GM13976 (cell line): Measurements from ENCODE around the gene SDSL.

Experiments used
- DNase-seq: peaks from one replicate; pipeline ENCODE4 v3.0.0; 2012; ENCODE audit warnings: low spot score
- CTCF ChIP-seq: IDR thresholded peaks from 2 replicates; pipeline ENCODE4 v1.5.1; 2012; ENCODE audit warnings: borderline replicate concordance, mild to moderate bottlenecking; ENCODE audit not compliant: insufficient read depth; ENCODE audit errors: extremely low read depth, missing control alignments, control extremely low read depth
- in situ Hi-C: fragments of 300-500 bp; cut with MboI; formaldehyde crosslinking; loops from one replicate; pipeline ENCODE4 v1.12.0; 2022; ENCODE audit warnings: low sequenced_read_pairs, mixed read lengths, inconsistent platforms; ENCODE audit not compliant: unreplicated experiment

The SDSL gene

DNA sequence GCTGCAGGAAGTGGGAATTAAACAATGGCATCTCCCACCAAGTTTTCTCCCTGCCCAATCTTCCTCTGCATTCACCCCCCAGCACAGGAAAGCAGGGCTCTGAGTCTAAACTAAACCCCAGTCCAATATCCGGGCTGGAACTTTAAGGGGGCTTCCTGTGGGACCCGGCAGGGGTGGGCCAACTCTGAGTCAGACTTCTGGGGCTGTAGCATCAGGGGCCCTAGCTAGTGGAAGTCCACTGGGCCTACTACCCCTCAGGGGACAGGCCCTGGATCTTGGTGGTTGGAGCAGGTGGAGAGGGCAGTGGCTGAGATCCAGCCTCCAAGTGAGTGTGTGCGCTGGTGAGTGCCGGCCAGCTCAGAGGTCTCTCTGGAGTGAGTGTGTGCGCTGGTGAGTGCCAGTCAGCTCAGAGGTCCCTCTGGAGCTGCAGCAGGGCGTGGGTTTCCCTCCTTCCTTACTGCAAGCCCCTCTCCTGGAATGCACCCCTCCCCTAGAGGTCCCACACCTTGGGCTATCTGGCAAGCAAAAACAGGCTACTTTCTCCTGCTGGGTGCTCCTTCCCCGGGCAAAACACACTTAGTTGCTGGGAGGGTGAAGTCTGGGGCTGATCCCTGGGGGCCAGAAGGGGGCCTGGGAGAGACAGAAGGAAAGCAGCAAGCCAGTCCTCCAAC, 55.1 kb downstream of the SDSL start:
- in situ Hi-C loops, result no loop called here
- no peak for DNase-seq
- no peak for TF ChIP-seq CTCF

- no peak for TF ChIP-seq CTCF
- DNase-seq, result no peak
- in situ Hi-C loops, result no loop called here
Measured at GRCh38 chr12:113477842-113478215, 55.6 kb downstream of the SDSL start.

DNA sequence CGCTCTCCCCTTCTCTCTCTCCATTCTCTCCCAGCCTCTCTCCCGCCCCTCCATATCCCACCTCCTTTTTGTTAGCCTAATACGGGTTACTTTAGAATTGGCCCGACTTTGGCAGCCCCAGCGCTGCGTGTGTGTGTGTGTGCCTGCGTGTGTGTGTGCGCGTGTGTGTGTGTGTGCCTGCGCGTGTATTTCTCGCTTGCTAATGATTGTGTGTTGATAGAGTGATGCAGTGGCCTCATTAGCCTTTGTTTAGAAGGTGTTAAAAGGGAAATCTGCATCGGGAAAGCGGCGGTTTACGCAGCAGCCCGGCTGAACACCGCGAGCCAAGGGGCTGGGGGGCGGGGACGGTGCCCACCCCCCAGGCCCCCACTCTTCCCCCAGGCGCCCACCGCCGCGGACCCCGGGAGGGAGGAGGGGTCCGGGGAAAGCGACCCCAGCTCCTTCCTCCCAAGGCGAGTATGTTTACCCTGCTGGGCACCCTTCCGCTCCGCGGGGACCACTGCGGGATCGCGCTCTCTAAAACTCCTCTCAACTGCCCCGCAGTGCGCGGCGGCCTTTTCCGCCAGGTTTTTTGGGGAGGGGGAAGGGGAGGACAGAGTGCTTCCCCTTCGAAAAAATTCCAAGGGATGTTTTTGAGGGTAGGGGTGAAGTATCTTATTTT, 56.3 kb downstream of the SDSL start:
- in situ Hi-C loops, result no loop called here
- DNase-seq, result no peak
- TF ChIP-seq CTCF, result no peak

- no peak for DNase-seq
- no peak for TF ChIP-seq CTCF
- in situ Hi-C loops, result no loop called here
Measured at GRCh38 chr12:113479216-113479589, 57.0 kb downstream of the SDSL start.

GRCh38 chr12:113479590-113480335, 57.6 kb downstream of the SDSL start:
- DNase-seq, result peak; percentile 69
- in situ Hi-C loops, result no loop called here
- TF ChIP-seq CTCF, result no peak

DNA sequence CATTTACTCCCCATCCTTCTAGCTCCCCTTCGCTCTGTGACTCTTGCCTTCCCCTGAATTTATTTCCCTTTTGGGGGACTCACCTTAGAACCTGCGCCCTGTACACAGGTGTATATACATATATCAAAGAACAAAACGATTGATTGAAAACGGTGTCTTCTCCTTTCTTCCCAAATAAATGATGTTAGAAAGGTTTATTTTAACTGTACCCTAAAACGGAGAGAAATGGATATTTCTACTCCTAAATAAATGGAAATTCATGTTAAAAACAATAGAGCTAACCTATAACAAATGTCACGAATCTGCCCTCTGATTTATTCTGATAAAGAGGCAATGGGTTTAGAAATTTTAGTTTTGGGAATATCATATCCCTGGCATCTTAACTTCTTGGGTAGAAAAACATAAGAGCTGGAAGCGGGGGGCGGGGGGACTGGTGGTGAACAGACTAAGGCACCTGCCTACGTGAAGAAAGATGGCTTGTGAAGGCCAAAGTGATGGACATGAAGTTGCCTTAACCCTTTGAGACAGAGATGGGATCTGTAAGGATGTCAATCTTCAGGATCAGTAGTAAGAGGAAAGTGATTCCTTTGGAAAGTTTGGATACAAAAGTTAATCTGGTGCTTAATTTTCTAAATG, 58.3 kb downstream of the SDSL start:
- DNase-seq, result no peak
- in situ Hi-C loops, result no loop called here
- no peak for TF ChIP-seq CTCF
